GM23248 (cell line): Measurements from ENCODE around the gene ARHGAP45.

Experiments
- EZH2 ChIP-seq: fragments of 200-600 bp; sonication (generic); IDR thresholded peaks from 2 replicates; pipeline ENCODE4 v1.6.1; 2018; ENCODE audit warnings: antibody characterized with exemption, mild to moderate bottlenecking; ENCODE audit not compliant: insufficient read depth, poor library complexity, severe bottlenecking
- EZH2phosphoT487 ChIP-seq: fragments of 200-600 bp; sonication (generic); IDR thresholded peaks from 2 replicates; pipeline ENCODE4 v1.6.1; 2018; ENCODE audit warnings: antibody characterized with exemption, moderate library complexity, mild to moderate bottlenecking, low read depth; ENCODE audit not compliant: insufficient read depth

DNA sequence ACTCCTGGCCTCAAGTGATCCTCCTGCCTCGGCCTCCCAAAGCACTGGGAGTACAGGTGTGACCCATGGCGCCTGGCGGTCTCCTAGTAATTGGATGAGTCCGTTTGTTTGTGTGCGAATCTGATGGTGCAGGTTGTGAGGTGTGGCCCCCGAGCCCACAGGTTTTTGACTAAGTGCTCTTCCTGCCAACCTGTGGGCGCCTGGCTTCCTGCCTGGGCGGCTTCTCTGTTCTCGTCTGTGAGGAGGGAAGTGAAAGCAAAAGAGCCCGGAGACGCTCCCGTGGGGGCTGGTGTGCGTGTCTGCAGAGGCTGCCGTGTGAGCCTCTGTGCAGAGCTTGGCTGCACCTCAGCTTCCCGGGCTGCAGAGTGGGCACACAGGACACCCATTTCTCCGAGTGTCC lies 10.0 kb downstream of the ARHGAP45 start:
- TF ChIP-seq EZH2 (no peak), EZH2phosphoT487 (no peak)
